Heart left ventricle (tissue), 16 donors: ENCODE data around the gene ORC5. TPM values are rescaled to one million over a fixed set of nuclear protein-coding genes. Genes with fewer than 3 reads are reported as not detected.

Experiments used
- ATAC-seq, 4 donors: fragments of 200-7000 bp; cut with Tn5 transposase; one replicate each; pipeline ENCODE4 v1.9.1; 2020 to 2022; ENCODE audit warnings: moderate library complexity in 4 of 4, mild to moderate bottlenecking in 3 of 4, moderate number of reproducible peaks in 1 of 4
- DNase-seq, 5 donors: peaks; one replicate each; pipeline ENCODE4 v3.0.0-alpha.2; 2020
- H3K27ac ChIP-seq, 12 donors: fragments of 200-600 bp; sonication (generic) in 4 of 12; one replicate each; pipeline versions ENCODE4 v1.5.0 to v1.8.0; 2016 to 2022; ENCODE audit warnings: mild to moderate bottlenecking in 2 of 12
- H3K27me3 ChIP-seq, 9 donors: fragments of 200-600 bp; sonication (generic) in 2 of 9; one replicate each; pipeline versions ENCODE4 v1.5.1 to v1.8.0; 2016 to 2022; ENCODE audit warnings: mild to moderate bottlenecking in 3 of 9
- H3K36me3 ChIP-seq, 9 donors: fragments of 200-600 bp; sonication (generic) in 2 of 9; one replicate each; pipeline versions ENCODE4 v1.5.0 to v1.8.0; 2018 to 2022; ENCODE audit warnings: mild to moderate bottlenecking in 2 of 9
- H3K4me1 ChIP-seq, 12 donors: fragments of 200-600 bp; sonication (generic) in 4 of 12; one replicate each; pipeline versions ENCODE4 v1.5.0 to v1.8.0; 2016 to 2022; ENCODE audit warnings: mild to moderate bottlenecking in 3 of 12
- H3K4me3 ChIP-seq, 12 donors: fragments of 200-600 bp; sonication (generic) in 4 of 12; one replicate each; pipeline versions ENCODE4 v1.5.0 to v1.8.0; 2017 to 2022; ENCODE audit warnings: mild to moderate bottlenecking in 9 of 12, moderate library complexity in 4 of 12
- H3K9me3 ChIP-seq, 12 donors: fragments of 200-600 bp; sonication (generic) in 4 of 12; one replicate each; pipeline versions ENCODE4 v1.5.0 to v1.8.0; 2016 to 2022; ENCODE audit warnings: mild to moderate bottlenecking in 1 of 12
- CTCF ChIP-seq, 12 donors: fragments of 200-600 bp; sonication (generic) in 4 of 12; IDR thresholded peaks; one replicate each; pipeline versions ENCODE4 v1.5.0 to v1.8.0; 2018 to 2022; ENCODE audit warnings: antibody characterized with exemption in 12 of 12, mild to moderate bottlenecking in 5 of 12
- POLR2A ChIP-seq, 2 donors: fragments of 450-650 bp; IDR thresholded peaks; one replicate each; pipeline ENCODE4 v1.6.1; 2017; ENCODE audit warnings: antibody characterized with exemption in 2 of 2, mild to moderate bottlenecking in 2 of 2, moderate library complexity in 2 of 2
- WGBS, 4 donors: extraction: QIAGEN DNeasy Blood & Tissue Kit in 2 of 4; methylation state at CpG; one replicate each; pipeline versions ENCODE4 v1.1.5 to v1.1.7; 2013 to 2018; 5-methylcytosine and 5-hydroxymethylcytosine counted together
- intact Hi-C, 10 donors: fragments of 100-400 bp; cut with DNase I; formaldehyde crosslinking; loops; one replicate each; pipeline versions ENCODE4 v1.11.1 to v1.14.2; 2022
- polyA plus RNA-seq, 2 donors: library from polyadenylated mRNA; stranded (reverse); fragments of 200-250 nt; gene quantifications; one replicate each; pipeline ENCODE4 v1.2.3, GENCODE V29; 2013
- total RNA-seq, 9 donors: library from RNA; depleted of rRNA in 2 of 9; stranded (reverse); fragments of >200 nt in 2 of 9; fragmentation: NEBNext Ultra II Directional in 3 of 9; extraction: Animal tissue kit (Norgen Biotek cat#: 25700) in 3 of 9; gene quantifications; one replicate each; pipeline versions ENCODE4 v1.1.0 to v1.2.4, GENCODE V29; 2016 to 2023
- donor health status: ischemic (EF 13 %, LVEDD 7.1; RV severe dilation, severe dysfunction).
- donor health status: healthy with polysubstance abuse.
- donor health status: DM: no; HTN: yes; CAD: no.
- donor health status: DM: no; HTN: no; CAD: no.
- donor health status: ischemic (EF 25% LVEDD 6.9; RV normal size, moderate dysfunction).
- donor health status: ischemic (EF 25% LVEDD 5.7; RV mildly dilated, moderate dysfunction).
- donor health status: healthy.
- donor health status: DM: yes; HTN: yes; CAD: no.
- donor health status: ischemic (EF 35%, LVEDD 5.7; RV mildly dilated, moderate dysfunction).
- donor health status: nonischemic (EF 11% LVEDD 7.7; RV severe dilation, severe dysfunction).
- donor health status: DM: yes; HTN: yes; CAD: no.
- donor health status: PGD.
- donor health status: ischemic (EF 29% LVEDD 5.4; RV normal size, mild dysfunction).
- donor health status: nonischemic (EF 23%, LVEDD 6.1; RV moderate dilation, normal function).

ORC5 gene
- total and polyA plus RNA-seq, 11 donors = 2.4 to 11.2 (median 7.0) TPM

- TF ChIP-seq POLR2A (IDR thresholded peaks at IDR 0.05) (no peak), CTCF (IDR thresholded peaks at IDR 0.05) (no peak)
Observed at GRCh38 chr7:104091242-104091641, 116.6 kb downstream of the ORC5 start.

GRCh38 chr7:104089612-104090011, 118.2 kb downstream of the ORC5 start:
- Histone ChIP-seq H3K4me1 (no peaks in the 10 kb centered on the region), H3K4me3 (no peak overlapping the region), H3K9me3 (peaks cover 0 to 4% (median 0%) of the 10 kb centered on the region in 12 donors), H3K36me3 (no peaks in the 10 kb centered on the region), H3K27ac (no peak overlapping the region), H3K27me3 (peaks cover 0 to 11% (median 0%) of the 10 kb centered on the region in 9 donors)
- DNase-seq (no peak), ATAC-seq (no peak)
- TF ChIP-seq CTCF (IDR thresholded peaks at IDR 0.05) (no peak), POLR2A (IDR thresholded peaks at IDR 0.05) (no peak)
- intact Hi-C loops = no loop called here
- WGBS, 4 donors = 33 to 44% (median 41%) methylated on average over 3 of the region's 3 CpGs

More at GRCh38 chr7:104091242-104091641, 116.6 kb downstream of the ORC5 start:
- Histone ChIP-seq H3K36me3 (no peaks in the 10 kb centered on the region), H3K4me3 (no peak overlapping the region), H3K27ac (no peak overlapping the region), H3K9me3 (no peaks in the 10 kb centered on the region), H3K4me1 (no peaks in the 10 kb centered on the region), H3K27me3 (peaks cover 0 to 11% (median 0%) of the 10 kb centered on the region in 9 donors)
- no peak for ATAC-seq
- no peak for DNase-seq
- 48 to 54% (median 51%) methylated on average over 4 of the region's 4 CpGs for WGBS, 4 donors
- intact Hi-C loops = no loop called here

- 45 to 57% (median 56%) methylated on average over 1 of the region's 1 CpG for WGBS, 4 donors
- DNase-seq = no peak
Observed at GRCh38 chr7:104089061-104089460, 118.8 kb downstream of the ORC5 start.

More at GRCh38 chr7:104089061-104089460, 118.8 kb downstream of the ORC5 start:
- Histone ChIP-seq H3K27ac (no peak overlapping the region), H3K27me3 (peaks cover 0 to 11% (median 0%) of the 10 kb centered on the region in 9 donors), H3K4me3 (no peak overlapping the region), H3K36me3 (no peaks in the 10 kb centered on the region), H3K9me3 (peaks cover 0 to 8% (median 0%) of the 10 kb centered on the region in 12 donors), H3K4me1 (no peaks in the 10 kb centered on the region)
- no peak for ATAC-seq
- intact Hi-C loops = no loop called here
- TF ChIP-seq CTCF (IDR thresholded peaks at IDR 0.05) (no peak), POLR2A (IDR thresholded peaks at IDR 0.05) (no peak)

Other genes with a start within 250 kb of the ORC5 start
- 1 to 10 TPM in 5 of 9 donors, under 1 TPM in 4; 0.16 to 3.5 (median 1.3) TPM for gene RELN, start 218.4 kb downstream of the ORC5 start, total RNA-seq
- gene RELN, start 218.4 kb downstream of the ORC5 start, polyA plus RNA-seq = 1 to 10 TPM in 1 of 2 donors, under 1 TPM in 1; 0.46 to 1.7 TPM
- gene LHFPL3, start 120.6 kb upstream of the ORC5 start, total RNA-seq = not detected
- gene LHFPL3, start 120.6 kb upstream of the ORC5 start, polyA plus RNA-seq = not detected